Transverse colon (tissue), 3 donors: ENCODE data around the gene SF3B1.

ENCODE experiments used
- CTCF ChIP-seq, 5 experiments: fragments of 200-600 bp in 3 of 5; fragments of 450-650 bp in 2 of 5; sonication (generic) in 3 of 5; IDR thresholded peaks; 1 replicate in 2 of 5; 2 replicates in 3 of 5; pipeline ENCODE4 v1.5.1; 2016 to 2017; ENCODE audit warnings: antibody characterized with exemption in 5 of 5, inconsistent platforms in 3 of 5, mild to moderate bottlenecking in 2 of 5, moderate library complexity in 1 of 5
- EP300 ChIP-seq: sonication (generic); formaldehyde crosslinking; IDR thresholded peaks from one replicate; pipeline ENCODE4 v1.6.1; 2017; ENCODE audit warnings: antibody characterized with exemption, low read depth
- POLR2A ChIP-seq: fragments of 450-650 bp; IDR thresholded peaks from one replicate; pipeline ENCODE4 v1.6.1; 2016; ENCODE audit warnings: antibody characterized with exemption, mild to moderate bottlenecking, moderate library complexity

DNA sequence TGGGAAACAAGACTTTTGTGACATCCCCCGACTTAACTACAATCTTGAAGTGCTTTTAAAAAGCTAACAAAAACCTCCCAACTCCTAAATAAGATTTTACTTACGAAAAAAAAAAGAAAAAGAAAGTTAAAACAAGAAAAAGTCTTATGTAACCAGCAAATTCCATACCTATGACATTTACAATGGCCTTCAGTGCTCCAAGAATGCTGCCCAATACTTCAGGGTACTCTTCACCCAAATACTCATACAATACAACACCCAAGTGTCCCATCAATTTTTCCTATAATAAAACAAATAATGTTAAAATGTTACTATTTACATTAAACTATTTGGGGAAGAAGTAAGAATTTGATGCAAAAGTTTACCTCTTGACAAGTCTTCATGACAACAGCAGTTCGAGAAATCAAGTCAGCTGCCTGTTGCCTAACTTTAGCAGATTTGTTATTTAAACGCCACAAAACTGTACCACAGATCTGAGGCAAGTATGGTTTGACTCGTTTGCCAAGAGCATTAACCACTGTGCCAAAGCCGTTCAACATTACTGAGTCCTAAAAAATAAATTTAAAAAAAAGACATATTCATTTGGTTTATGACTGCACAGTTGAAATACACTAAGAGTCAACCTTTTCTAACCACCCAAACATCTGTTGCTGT, 34.8 kb downstream of the SF3B1 start:
- no peak for TF ChIP-seq POLR2A
- no peak for TF ChIP-seq CTCF (IDR thresholded peaks at IDR 0.05)
- no peak for TF ChIP-seq EP300
